ENCODE results near the gene ZNF394. TPM values are rescaled to one million over a fixed set of nuclear protein-coding genes. Genes with fewer than 3 reads are reported as not detected.

The ZNF394 gene
- total RNA-seq, 4 donors from 2014 or later, result 24.5 to 48.7 (median 38.5) TPM

GRCh38 chr7:99541212-99541611 lies 41.1 kb upstream of the ZNF394 start:
- 92 to 95% methylated on average over 4 to 9 of the region's 9 CpGs for WGBS, 2 donors (ENCODE audit: low coverage in 1 of 2)
- TF ChIP-seq POLR2A (IDR thresholded peaks at IDR 0.05) (no peak), CTCF (IDR thresholded peaks at IDR 0.05) (no peak), POLR2AphosphoS5 (IDR thresholded peaks at IDR 0.05) (no peak), EP300 (IDR thresholded peaks at IDR 0.05; ENCODE audit: low read depth) (no peak)
- Histone ChIP-seq H3K4me3 (no peak overlapping the region), H3K9me3 (peaks cover 20 to 22% of the 10 kb centered on the region in 2 donors), H3K36me3 (no peaks in the 10 kb centered on the region), H3K4me1 (no peaks in the 10 kb centered on the region), H3K27ac (no peak overlapping the region), H3K27me3 (no peaks in the 10 kb centered on the region)
- DNase-seq, result no peak
- in situ Hi-C loops (cut with MboI; ENCODE audit: low pct_ligation_motif_present in 1 of 4, low pct_unique_long_range_greater_than_20kb in 1 of 4, low sequenced_read_pairs in 3 of 4) (no loop called here), intact Hi-C loops (cut with DNase I; ENCODE audit: low total_unique reads) (no loop called here)

GRCh38 chr7:99540542-99540941 lies 40.5 kb upstream of the ZNF394 start:
- H3K27ac ChIP-seq, result no peak overlapping the region
- no peaks in the 10 kb centered on the region for H3K4me1 ChIP-seq
- 92 to 100% methylated on average over 2 to 5 of the region's 5 CpGs for WGBS, 2 donors (ENCODE audit: low coverage in 1 of 2)
- in situ Hi-C loops (cut with MboI; ENCODE audit: low pct_ligation_motif_present in 1 of 4, low pct_unique_long_range_greater_than_20kb in 1 of 4, low sequenced_read_pairs in 3 of 4) (no loop called here), intact Hi-C loops (cut with DNase I; ENCODE audit: low total_unique reads) (no loop called here)
- no peaks in the 10 kb centered on the region for H3K27me3 ChIP-seq
- H3K9me3 ChIP-seq, result peaks cover 20 to 22% of the 10 kb centered on the region in 2 donors
- DNase-seq, result no peak
- no peak overlapping the region for H3K4me3 ChIP-seq
- no peaks in the 10 kb centered on the region for H3K36me3 ChIP-seq
- no peak for TF ChIP-seq POLR2AphosphoS5 (IDR thresholded peaks at IDR 0.05)
- TF ChIP-seq EP300 (IDR thresholded peaks at IDR 0.05; ENCODE audit: low read depth), result no peak
- no peak for TF ChIP-seq CTCF (IDR thresholded peaks at IDR 0.05)
- TF ChIP-seq POLR2A (IDR thresholded peaks at IDR 0.05), result no peak

DNA sequence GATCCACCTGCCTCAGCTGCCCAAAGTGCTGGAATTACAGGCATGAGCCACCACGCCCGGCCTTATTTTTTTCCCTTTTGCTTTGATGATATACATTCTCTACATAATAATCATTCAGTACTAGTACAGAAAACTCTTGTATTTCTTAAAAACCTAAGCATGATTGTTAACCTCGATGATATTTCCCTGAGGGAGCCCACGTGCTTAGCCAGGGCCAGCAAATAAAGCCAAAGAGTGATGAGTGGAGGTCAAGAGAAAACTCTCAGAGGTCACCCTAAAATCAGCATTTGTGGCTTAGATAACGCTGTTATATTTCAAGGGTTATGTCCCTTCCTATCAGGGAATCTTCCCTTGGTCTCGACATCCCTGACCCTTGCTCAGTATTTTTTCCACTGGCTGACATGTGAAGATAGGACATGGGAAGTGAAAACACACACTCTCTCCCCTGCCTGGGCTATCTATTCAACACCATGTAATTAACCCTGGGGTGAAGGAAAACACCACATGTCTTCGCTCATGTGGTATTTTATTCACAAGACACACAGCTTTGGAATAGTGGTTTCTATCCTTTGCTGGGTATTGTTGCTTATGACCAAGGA lies 39.2 kb upstream of the ZNF394 start:
- Histone ChIP-seq H3K4me3 (no peak overlapping the region), H3K4me1 (no peaks in the 10 kb centered on the region), H3K27me3 (no peaks in the 10 kb centered on the region), H3K9me3 (peaks cover 20 to 22% of the 10 kb centered on the region in 2 donors), H3K36me3 (no peaks in the 10 kb centered on the region), H3K27ac (no peak overlapping the region)
- in situ Hi-C loops (cut with MboI; ENCODE audit: low pct_ligation_motif_present in 1 of 4, low pct_unique_long_range_greater_than_20kb in 1 of 4, low sequenced_read_pairs in 3 of 4), result no loop called here
- 82 to 84% methylated on average over 4 to 7 of the region's 7 CpGs for WGBS, 2 donors (ENCODE audit: low coverage in 1 of 2)
- TF ChIP-seq CTCF (IDR thresholded peaks at IDR 0.05), result no peak
- no peak for TF ChIP-seq EP300 (IDR thresholded peaks at IDR 0.05; ENCODE audit: low read depth)
- no peak for TF ChIP-seq POLR2A (IDR thresholded peaks at IDR 0.05)
- no peak for TF ChIP-seq POLR2AphosphoS5 (IDR thresholded peaks at IDR 0.05)
- DNase-seq, result no peak
- intact Hi-C loops (cut with DNase I; ENCODE audit: low total_unique reads), result no loop called here

DNA sequence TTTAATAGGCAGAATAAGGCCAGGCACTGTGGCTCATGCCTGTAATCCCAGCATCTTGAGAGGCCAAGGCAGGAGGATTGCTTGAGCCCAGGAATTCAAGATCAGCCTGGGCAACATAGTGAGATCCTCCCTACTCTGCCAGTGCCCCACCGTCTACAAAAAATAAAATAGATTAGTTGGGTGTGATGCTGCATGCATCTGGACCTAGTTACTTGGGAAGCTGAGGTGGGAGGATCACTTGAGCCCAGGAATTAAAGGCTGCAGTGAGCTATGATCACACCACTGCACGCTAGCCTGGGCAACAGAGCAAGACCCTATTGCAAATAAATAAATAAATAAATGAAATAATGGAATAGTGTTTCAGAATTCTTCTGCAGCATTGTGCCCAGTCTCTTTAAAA lies 35.6 kb upstream of the ZNF394 start:
- Histone ChIP-seq H3K4me3 (no peak overlapping the region), H3K27ac (no peak overlapping the region), H3K9me3 (peaks cover 30 to 35% of the 10 kb centered on the region in 2 donors), H3K27me3 (no peaks in the 10 kb centered on the region), H3K36me3 (peaks cover 4 to 20% (median 13%) of the 10 kb centered on the region in 4 donors), H3K4me1 (no peaks in the 10 kb centered on the region)
- in situ Hi-C loops (cut with MboI; ENCODE audit: low pct_ligation_motif_present in 1 of 4, low pct_unique_long_range_greater_than_20kb in 1 of 4, low sequenced_read_pairs in 3 of 4) (no loop called here), intact Hi-C loops (cut with DNase I; ENCODE audit: low total_unique reads) (no loop called here)
- no peak for DNase-seq
- 92 to 100% methylated on average over 2 of the region's 2 CpGs for WGBS, 2 donors (ENCODE audit: low coverage in 1 of 2)
- no peak for TF ChIP-seq EP300 (IDR thresholded peaks at IDR 0.05; ENCODE audit: low read depth)

DNA sequence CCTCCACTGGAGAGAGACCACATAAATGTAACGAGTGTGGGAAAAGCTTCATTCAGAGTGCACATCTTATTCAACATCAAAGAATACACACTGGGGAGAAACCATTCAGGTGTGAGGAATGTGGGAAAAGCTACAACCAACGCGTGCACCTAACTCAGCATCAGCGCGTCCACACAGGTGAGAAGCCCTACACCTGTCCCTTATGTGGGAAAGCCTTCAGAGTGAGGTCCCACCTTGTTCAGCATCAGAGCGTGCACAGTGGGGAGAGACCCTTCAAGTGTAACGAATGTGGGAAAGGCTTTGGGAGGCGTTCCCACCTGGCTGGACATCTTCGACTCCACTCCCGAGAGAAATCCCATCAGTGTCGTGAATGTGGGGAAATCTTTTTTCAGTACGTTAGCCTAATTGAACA lies 31.3 kb upstream of the ZNF394 start:
- H3K4me3 ChIP-seq, result no peak overlapping the region
- H3K27me3 ChIP-seq, result no peaks in the 10 kb centered on the region

More for the DNA sequence above, 31.3 kb upstream of the ZNF394 start:
- no peak for TF ChIP-seq POLR2AphosphoS5 (IDR thresholded peaks at IDR 0.05)
- TF ChIP-seq CTCF (IDR thresholded peaks at IDR 0.05), result no peak
- TF ChIP-seq POLR2A (IDR thresholded peaks at IDR 0.05), result no peak
- TF ChIP-seq EP300 (IDR thresholded peaks at IDR 0.05; ENCODE audit: low read depth), result no peak
- in situ Hi-C loops (cut with MboI; ENCODE audit: low pct_ligation_motif_present in 1 of 4, low pct_unique_long_range_greater_than_20kb in 1 of 4, low sequenced_read_pairs in 3 of 4) (no loop called here), intact Hi-C loops (cut with DNase I; ENCODE audit: low total_unique reads) (no loop called here)
- Histone ChIP-seq H3K36me3 (peaks cover 4 to 58% (median 31%) of the 10 kb centered on the region in 4 donors), H3K9me3 (peaks cover 36 to 38% of the 10 kb centered on the region in 2 donors), H3K27ac (no peak overlapping the region), H3K4me1 (no peaks in the 10 kb centered on the region)
- DNase-seq, result no peak
- 94 to 100% methylated on average over 8 to 12 of the region's 12 CpGs for WGBS, 2 donors (ENCODE audit: low coverage in 1 of 2)
